Activated T-cell treated with anti-CD3 and anti-CD28 coated beads, Interleukin-2, amount 50 U/mL, for 4 hours (primary cell): ENCODE measurements around the gene PHIP. TPM values are rescaled to one million over a fixed set of nuclear protein-coding genes. Genes with fewer than 3 reads are reported as not detected.

Experiments used
- ATAC-seq, 2 donors: fragments of 200-7000 bp; cut with Tn5 transposase; one replicate each; pipeline ENCODE4 v1.10.0; 2021
- DNase-seq: peaks from one replicate; pipeline ENCODE4 v3.0.0-alpha.2; 2020
- H3K27me3 Mint-ChIP-seq: one replicate; pipeline ENCODE4 v1.8.0; 2021; ENCODE audit warnings: low read depth, mixed read lengths
- H3K36me3 Mint-ChIP-seq: one replicate; pipeline ENCODE4 v1.8.0; 2022; ENCODE audit warnings: mixed read lengths; ENCODE audit not compliant: insufficient read depth
- H3K4me1 Mint-ChIP-seq: one replicate; pipeline ENCODE4 v1.8.0; 2021; ENCODE audit warnings: low read depth, mixed read lengths
- H3K4me3 Mint-ChIP-seq: one replicate; pipeline ENCODE4 v1.8.0; 2021; ENCODE audit warnings: mild to moderate bottlenecking, moderate library complexity, mixed read lengths
- H3K9me3 Mint-ChIP-seq: one replicate; pipeline ENCODE4 v1.8.0; 2021; ENCODE audit warnings: mixed read lengths
- total RNA-seq, 3 donors: library from RNA; stranded (reverse); gene quantifications; one replicate each; pipeline ENCODE4 v1.2.1, GENCODE V29; 2021

Gene PHIP
- total RNA-seq, 3 donors from 2014 or later: 17.0 to 18.4 (median 17.6) TPM

DNA sequence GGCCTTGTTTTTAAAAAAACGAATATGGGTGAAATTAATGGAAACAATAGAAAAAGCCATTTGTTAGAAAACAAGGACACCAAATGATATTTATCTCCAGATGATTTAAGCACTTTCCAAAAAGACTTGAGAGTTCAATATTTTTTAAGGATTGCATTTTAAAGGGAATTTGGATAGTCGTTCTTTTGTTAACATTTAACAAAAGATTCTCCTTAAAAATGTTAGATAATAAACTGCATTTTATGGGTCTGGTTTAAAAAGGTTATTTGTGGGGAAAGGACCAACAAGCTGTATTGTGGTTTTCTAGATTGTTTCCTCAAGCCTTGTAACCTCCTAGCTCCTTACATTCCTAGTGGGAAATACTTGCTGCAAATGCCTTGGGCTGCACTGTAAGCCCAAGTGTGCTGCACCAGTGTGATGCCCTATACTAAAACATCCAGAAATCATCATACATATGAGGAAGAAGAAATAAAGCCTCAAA is 1.5 kb upstream of the PHIP start:
- Mint-ChIP-seq H3K4me1 (peaks cover 34% of the 10 kb centered on the region), H3K27me3 (peaks cover 18% of the 10 kb centered on the region), H3K9me3 (no peaks in the 10 kb centered on the region), H3K4me3 (peak overlapping the region; percentile 95), H3K36me3 (peaks cover 3% of the 10 kb centered on the region)
- no peak for ATAC-seq
- DNase-seq: no peak

DNA sequence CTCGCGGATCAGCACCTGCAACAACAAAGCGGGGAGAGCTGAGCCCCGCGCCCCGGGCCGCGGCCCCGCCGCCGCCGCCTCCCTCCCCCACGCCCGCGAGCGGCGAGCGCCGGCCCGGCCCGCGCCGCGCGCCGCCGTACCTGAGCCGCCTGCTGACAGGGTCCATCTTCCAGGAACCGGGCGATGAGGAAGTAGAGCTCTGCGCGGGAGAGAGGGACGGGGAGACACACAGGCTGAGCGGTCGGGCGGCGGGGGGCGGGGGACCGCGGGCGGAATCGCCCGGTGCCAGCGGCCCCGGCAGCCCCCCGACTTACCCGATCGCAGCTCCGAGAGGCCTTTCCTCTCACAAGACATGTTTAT is 359 bp downstream of the PHIP start:
- Mint-ChIP-seq H3K9me3 (no peaks in the 10 kb centered on the region), H3K4me1 (peaks cover 43% of the 10 kb centered on the region), H3K4me3 (peak overlapping the region; percentile 95), H3K36me3 (peaks cover 6% of the 10 kb centered on the region), H3K27me3 (peaks cover 9% of the 10 kb centered on the region)
- peak; percentile 35 to 36 for ATAC-seq
- no peak for DNase-seq

DNA sequence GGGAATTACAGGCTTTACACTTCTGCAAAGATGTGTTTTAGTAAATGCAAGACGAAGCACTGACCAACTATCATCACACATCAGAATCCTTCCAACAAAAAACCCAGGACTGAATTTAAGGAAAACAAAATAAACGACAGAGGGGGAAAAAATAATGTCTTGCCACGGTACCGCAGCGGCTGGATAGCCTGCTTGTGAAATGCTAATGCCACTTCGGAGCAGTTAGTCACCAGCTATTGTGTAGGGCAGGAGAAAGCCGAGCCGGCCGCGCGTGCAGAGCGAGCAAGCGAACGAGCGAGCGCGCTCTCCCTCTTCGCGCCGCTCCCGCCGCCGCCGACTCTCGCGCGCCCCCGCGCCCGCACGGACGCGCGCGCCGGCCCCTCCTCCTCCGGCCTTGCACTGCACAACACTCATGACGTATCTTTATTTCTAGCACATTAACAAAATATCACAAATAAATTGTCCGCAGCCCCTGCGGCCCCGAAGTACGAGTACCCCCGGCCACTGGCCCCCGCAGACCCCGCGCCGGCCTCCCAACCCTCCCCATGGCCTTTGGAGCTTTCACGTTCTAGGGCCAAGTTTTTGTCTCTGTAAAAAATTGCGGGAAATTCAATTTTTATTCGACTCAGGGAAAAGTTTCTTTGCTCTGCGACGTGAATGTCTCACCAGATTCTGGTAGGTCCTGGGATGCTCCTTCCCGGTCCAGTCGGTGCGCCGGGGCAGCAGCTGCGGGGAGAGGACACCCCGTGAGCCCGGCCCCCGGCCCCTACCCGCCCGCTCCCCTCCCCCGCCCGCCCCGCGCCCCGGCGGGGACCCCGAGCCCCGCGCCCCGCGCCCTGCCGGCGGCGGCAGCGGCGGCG is 1.0 kb downstream of the PHIP start:
- H3K4me1 Mint-ChIP-seq: peaks cover 49% of the 10 kb centered on the region
- H3K27me3 Mint-ChIP-seq: peaks cover 4% of the 10 kb centered on the region
- peak; percentile 60 to 61 for ATAC-seq
- peaks cover 6% of the 10 kb centered on the region for H3K36me3 Mint-ChIP-seq
- peak overlapping the region; percentile 81 for H3K4me3 Mint-ChIP-seq
- DNase-seq: peak; percentile 82
- no peaks in the 10 kb centered on the region for H3K9me3 Mint-ChIP-seq

DNA sequence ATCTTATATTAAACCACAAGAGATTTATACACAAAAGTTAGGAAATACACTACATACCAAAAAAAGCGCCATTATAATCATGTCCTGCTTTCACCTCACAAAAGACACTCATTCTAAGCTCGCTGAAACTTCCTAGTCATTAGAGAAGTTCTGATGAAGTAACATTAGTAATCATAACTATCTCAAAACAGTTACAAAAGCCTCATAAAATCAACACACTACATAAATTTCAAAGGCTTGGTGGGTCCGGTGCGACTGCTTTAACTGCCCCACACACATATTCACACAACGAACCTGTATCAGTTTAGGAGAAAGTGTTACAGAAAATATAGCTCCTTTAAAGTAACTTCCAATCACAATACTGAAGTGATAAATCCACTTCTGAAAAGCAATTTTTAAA is 1.9 kb downstream of the PHIP start:
- H3K36me3 Mint-ChIP-seq: peaks cover 6% of the 10 kb centered on the region
- peak overlapping the region; percentile 81 for H3K4me3 Mint-ChIP-seq
- no peaks in the 10 kb centered on the region for H3K27me3 Mint-ChIP-seq
- H3K4me1 Mint-ChIP-seq: peaks cover 54% of the 10 kb centered on the region
- DNase-seq (no peak), ATAC-seq (no peak)
- no peaks in the 10 kb centered on the region for H3K9me3 Mint-ChIP-seq

DNA sequence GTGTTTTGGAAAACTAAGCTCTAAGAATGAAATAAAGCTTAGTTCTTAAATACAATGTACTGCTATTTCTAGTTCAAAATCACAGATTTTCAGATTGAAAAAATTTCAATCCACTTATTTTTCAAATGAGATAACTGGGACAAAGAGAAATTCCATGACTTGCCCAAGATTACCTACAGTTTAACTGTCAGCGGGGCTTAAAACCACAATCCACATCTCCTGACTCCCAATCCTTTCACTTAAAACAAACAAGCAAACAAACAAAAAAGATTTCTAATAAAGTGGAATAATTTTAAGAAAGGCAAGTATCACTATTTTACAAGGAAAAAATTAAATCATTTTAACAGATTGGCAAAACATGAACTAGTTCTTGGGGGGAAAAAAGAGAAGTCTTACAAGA is 4.2 kb downstream of the PHIP start:
- no peak for ATAC-seq
- Mint-ChIP-seq H3K36me3 (peaks cover 6% of the 10 kb centered on the region), H3K9me3 (no peaks in the 10 kb centered on the region), H3K4me1 (peaks cover 57% of the 10 kb centered on the region), H3K4me3 (no peak overlapping the region), H3K27me3 (no peaks in the 10 kb centered on the region)
- no peak for DNase-seq

DNA sequence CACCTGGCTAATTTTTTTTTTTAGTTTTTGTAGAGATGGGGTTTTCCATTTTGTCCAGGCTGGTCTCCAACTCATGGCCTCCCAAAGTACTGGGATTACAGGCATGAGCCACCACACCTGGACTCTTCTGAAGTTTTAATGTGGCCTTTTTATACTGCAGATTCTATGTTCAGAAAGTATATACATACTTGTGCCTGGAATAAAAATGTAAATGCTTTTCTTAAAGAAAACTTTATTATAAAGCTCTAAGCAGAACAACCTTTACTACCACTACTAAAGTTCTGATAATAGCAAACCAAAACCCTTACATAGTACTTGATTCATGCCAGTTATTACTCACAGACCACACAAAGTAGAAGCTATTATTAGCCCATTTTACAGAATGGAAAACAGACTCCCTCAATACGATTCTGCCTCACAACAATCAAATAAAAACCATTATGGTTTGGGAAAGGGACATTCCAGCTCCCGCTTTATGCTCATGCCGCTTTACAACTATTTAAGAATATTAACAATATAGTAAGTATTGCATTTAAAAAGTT is 5.3 kb downstream of the PHIP start:
- DNase-seq: no peak
- H3K9me3 Mint-ChIP-seq: no peaks in the 10 kb centered on the region
- no peaks in the 10 kb centered on the region for H3K27me3 Mint-ChIP-seq
- H3K4me3 Mint-ChIP-seq: no peak overlapping the region
- peaks cover 8% of the 10 kb centered on the region for H3K36me3 Mint-ChIP-seq
- peaks cover 58% of the 10 kb centered on the region for H3K4me1 Mint-ChIP-seq
- ATAC-seq: no peak

DNA sequence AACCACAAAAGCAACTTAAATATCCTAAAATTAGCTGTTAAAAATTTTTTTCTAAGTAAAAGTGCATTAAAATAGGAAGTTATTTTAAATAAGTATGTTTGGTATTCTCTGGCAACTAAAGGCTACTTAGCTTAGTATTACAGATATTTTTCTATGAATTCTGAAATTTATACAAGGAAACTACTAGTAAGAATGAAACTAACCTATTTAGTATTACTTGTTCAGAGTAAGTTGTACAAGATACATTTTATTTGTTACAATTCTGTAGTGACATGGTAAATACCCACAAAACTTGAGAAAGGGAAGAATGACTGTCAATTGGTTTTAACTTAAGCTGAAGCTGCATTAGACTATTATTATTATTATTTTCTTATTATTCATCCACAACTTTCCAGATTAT is 6.5 kb downstream of the PHIP start:
- peaks cover 63% of the 10 kb centered on the region for H3K4me1 Mint-ChIP-seq
- H3K27me3 Mint-ChIP-seq: no peaks in the 10 kb centered on the region
- peaks cover 11% of the 10 kb centered on the region for H3K36me3 Mint-ChIP-seq
- ATAC-seq (no peak), DNase-seq (no peak)
- no peak overlapping the region for H3K4me3 Mint-ChIP-seq
- no peaks in the 10 kb centered on the region for H3K9me3 Mint-ChIP-seq

DNA sequence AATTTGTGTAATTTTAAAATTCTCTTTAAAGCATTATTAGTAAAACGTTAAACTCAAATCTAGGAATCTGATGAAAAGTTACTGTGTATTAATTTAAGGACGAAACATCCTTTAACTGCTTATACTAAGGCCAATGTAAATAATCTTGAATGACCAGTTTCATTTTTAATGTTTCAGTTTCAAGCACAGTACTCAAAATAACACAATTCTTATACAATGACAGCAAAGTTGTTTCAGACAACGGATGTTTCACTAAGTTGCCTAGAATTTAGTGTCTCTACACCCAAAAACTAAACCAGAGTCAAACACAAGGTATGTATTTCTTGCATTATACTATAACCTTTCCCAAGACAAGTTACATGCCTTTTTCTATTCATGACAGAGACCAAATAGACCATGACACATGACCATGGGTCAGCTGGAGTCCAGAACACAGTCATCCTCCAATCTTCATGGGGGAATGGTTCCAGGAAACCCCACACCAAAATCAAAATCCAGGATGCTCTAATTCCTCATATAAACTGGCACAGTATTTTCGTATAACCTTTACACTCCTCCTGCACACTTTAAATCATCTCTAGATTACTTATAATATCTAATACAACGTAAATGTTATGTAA is 7.7 kb downstream of the PHIP start:
- H3K36me3 Mint-ChIP-seq: peaks cover 11% of the 10 kb centered on the region
- no peaks in the 10 kb centered on the region for H3K27me3 Mint-ChIP-seq
- H3K4me3 Mint-ChIP-seq: no peak overlapping the region
- DNase-seq: no peak
- no peaks in the 10 kb centered on the region for H3K9me3 Mint-ChIP-seq
- ATAC-seq: no peak
- peaks cover 56% of the 10 kb centered on the region for H3K4me1 Mint-ChIP-seq

DNA sequence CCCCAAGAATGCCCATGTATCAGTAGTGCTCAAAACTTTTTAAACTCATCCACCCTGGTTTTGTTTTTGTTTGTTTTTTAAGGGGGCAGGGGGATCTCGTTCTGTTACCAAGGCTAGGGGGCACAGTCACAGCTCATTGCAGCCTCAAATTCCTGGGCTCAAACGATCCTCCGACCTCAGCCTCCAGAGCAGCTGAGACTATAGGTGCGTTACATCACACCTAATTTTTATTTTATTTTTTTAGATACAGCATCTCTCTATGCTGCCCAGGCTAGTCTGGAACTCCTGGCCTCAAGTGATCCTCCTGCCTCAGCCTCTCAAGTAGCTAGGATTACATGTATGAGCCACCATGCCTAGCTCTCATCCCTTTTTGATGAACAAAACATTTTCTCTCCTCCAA is 11.2 kb downstream of the PHIP start:
- no peaks in the 10 kb centered on the region for H3K27me3 Mint-ChIP-seq
- no peak for ATAC-seq
- peaks cover 27% of the 10 kb centered on the region for H3K4me1 Mint-ChIP-seq
- DNase-seq: no peak
- no peak overlapping the region for H3K4me3 Mint-ChIP-seq
- H3K9me3 Mint-ChIP-seq: no peaks in the 10 kb centered on the region
- peaks cover 5% of the 10 kb centered on the region for H3K36me3 Mint-ChIP-seq

DNA sequence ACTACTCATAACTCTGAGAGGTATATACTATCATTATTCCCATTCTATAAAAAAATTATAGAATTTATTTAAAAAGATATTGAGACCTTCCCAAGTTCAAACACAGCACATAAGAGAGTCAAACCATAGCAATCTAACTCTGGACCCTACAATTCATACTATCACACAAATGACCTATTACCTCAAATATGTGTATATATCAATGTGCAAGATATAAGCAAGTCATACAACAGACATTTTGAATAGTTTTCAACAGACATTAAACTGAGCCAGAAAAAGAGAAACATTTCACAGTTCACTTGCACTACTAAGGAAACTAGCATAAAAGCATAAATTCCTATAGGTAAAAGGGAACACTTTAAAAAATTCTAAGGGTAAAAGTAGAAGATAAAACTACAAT is 11.7 kb downstream of the PHIP start:
- Mint-ChIP-seq H3K4me1 (peaks cover 25% of the 10 kb centered on the region), H3K9me3 (no peaks in the 10 kb centered on the region), H3K4me3 (no peak overlapping the region), H3K36me3 (peaks cover 5% of the 10 kb centered on the region), H3K27me3 (no peaks in the 10 kb centered on the region)
- DNase-seq: no peak
- ATAC-seq: no peak

DNA sequence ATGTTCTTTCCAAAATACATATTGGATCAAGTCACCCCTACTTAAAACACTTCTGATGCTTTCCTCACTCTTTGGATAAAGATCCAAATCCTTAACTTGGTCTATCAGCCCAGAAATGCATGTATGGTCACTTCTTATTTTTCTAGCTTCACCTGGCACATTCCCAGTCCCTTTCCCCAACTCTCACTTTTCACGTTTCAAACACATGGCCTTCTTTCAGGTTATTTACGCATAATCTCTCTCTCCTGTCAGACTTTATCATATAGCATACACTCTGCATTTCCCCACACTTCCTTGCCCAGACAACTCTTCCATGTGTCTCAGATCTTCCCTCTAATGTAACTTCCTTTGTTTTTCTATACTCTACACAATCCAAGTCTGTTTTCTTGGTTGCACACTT is 12.8 kb downstream of the PHIP start:
- DNase-seq: no peak
- Mint-ChIP-seq H3K36me3 (peaks cover 6% of the 10 kb centered on the region), H3K9me3 (no peaks in the 10 kb centered on the region), H3K27me3 (no peaks in the 10 kb centered on the region), H3K4me1 (peaks cover 16% of the 10 kb centered on the region), H3K4me3 (no peak overlapping the region)
- no peak for ATAC-seq

DNA sequence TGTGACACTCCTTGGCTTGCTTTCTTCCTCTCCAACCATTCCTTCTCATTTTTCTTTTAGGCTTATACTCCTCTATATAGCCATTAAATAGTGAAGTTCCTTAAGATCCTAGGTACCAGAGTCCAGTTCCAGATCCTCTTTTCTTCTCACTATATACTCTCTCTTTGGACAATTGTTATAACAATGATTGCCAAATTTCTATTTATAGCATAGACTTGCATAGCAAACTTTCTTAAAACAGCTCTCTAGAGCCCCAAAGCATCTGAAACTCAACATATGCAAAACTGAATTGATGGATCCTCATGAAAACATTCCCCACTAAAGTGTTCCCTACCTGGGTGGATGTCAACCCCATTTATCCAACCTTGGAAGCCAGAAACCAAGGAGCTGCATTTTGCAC is 13.4 kb downstream of the PHIP start:
- no peaks in the 10 kb centered on the region for H3K27me3 Mint-ChIP-seq
- peaks cover 8% of the 10 kb centered on the region for H3K36me3 Mint-ChIP-seq
- ATAC-seq (no peak), DNase-seq (no peak)
- H3K9me3 Mint-ChIP-seq: no peaks in the 10 kb centered on the region
- peaks cover 14% of the 10 kb centered on the region for H3K4me1 Mint-ChIP-seq
- no peak overlapping the region for H3K4me3 Mint-ChIP-seq

DNA sequence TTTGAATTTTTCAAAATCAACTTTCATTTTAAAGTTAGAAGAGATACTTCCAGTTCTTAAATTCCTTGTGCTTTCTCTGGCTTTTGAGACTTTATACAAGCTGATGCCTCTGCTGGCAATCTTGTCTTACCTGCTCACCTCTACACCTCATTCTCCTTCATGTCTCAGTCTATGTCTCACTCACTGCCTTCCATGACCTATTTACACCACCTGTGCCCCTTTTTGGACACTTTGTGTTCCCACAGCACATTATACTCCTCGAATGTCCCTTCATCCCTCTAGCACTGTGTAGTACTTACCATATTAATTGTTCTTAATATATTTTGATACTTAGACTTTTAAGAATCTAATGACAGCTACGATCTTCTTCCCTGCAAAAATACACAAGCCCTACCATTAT is 15.3 kb downstream of the PHIP start:
- ATAC-seq: no peak
- Mint-ChIP-seq H3K4me3 (no peak overlapping the region), H3K36me3 (peaks cover 13% of the 10 kb centered on the region), H3K4me1 (peaks cover 11% of the 10 kb centered on the region), H3K27me3 (no peaks in the 10 kb centered on the region), H3K9me3 (no peaks in the 10 kb centered on the region)
- no peak for DNase-seq

DNA sequence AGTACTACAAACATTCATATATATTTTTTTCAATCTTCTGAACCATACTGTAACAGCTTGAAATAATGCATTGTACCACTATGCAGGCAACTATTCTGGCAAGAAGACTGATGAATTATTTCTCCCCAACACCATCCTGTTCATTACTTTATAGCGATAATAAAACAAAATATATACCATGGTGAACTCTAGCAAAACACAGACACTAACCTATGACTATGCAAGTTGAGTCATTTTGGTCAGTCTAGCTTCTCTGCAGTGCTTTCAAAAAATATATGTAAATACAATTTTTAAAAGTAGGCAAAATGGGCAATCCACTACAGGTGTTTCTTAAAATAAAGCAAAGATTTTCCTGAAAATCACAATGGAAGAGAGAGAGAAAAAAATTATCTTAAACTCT is 20.3 kb downstream of the PHIP start:
- Mint-ChIP-seq H3K9me3 (peaks cover 2% of the 10 kb centered on the region), H3K4me1 (peaks cover 13% of the 10 kb centered on the region), H3K36me3 (peaks cover 37% of the 10 kb centered on the region), H3K4me3 (no peak overlapping the region), H3K27me3 (no peaks in the 10 kb centered on the region)
- DNase-seq: no peak
- ATAC-seq: no peak

DNA sequence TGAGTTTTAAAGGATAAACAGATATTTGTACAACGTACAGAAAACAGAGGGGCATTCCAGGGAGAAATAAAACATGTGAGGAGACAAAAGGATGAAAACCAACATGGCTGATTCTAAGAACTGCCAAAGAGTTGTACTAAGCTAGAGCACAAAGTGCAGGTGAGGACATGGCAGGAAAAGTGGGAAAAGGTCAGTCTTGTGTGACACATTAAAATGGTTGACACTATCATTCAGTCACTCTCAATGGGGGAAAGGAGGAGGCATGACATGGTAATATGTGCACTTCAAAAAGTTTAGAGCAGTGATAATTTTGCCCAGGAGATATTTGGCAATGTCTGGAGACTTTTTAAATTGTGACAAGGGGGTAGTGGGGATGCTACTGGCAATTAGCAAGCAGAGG is 21.8 kb downstream of the PHIP start:
- Mint-ChIP-seq H3K27me3 (no peaks in the 10 kb centered on the region), H3K4me1 (peaks cover 15% of the 10 kb centered on the region), H3K36me3 (peaks cover 47% of the 10 kb centered on the region), H3K4me3 (no peak overlapping the region), H3K9me3 (peaks cover 4% of the 10 kb centered on the region)
- no peak for ATAC-seq
- DNase-seq: no peak
